ENCODE data around the gene GRK1. TPM values are rescaled to one million over a fixed set of nuclear protein-coding genes. Genes with fewer than 3 reads are reported as not detected.

The GRK1 gene
- polyA plus RNA-seq, 5 donors = 0.99 to 3.0 (median 1.5) TPM

DNA sequence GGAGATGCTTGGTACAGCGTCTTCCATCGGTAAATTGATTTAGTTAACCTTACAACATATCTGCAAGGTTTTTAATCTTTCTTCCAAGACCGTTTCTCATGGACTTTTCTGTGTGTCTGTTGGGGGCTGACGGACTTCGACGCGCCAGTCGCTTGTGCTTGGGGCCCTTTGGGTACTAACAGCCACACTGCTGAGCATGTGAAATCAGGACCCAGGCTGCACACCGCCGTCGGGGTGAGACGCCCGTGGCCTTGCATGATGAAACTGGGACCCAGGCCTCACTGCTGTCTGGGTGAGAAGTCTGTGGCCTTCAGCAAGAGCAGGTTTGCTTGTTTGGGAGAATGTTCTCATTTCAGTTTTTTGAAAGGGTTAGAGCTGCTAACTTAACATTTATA is 18.8 kb upstream of the GRK1 start:
- no peak for DNase-seq

DNA sequence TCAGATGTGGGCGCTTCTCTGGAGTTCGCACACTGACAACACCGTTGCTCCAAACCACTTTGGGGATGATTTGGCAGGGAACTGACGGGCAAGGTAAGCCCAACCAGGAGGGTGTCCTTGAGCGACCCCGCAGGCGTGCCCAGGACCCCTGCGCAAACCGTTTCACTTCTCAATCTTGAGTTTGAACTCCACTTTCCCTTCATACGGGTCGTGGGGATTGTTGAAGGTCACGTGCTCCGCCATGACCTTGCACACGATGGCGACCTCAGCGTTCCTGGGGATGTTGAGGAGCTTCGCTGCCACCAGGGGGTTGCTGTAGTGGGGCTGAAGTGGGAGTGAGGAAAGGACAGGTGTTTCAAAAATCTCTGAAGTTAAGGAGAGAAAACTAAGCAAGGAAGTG is 17.8 kb upstream of the GRK1 start:
- DNase-seq = no peak

DNA sequence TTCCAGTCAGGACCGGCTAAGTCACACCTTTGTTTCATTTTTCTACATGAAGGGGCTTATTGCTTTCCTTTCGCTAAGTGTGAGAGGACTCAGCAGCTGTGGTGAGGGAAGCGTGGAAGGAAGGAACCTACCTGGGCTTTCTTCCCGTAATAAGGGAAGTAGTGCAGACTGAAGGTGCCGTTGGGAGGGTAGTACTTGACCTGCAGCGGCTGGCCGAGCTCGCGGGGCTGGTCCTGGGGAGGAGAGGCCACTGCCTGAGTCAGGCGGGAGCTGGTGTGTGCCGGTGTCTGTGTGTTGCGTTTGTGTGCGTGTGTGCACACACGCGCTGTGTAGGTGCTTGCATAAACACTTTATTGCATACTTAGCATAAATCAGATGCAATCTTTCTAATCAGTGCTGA is 16.7 kb upstream of the GRK1 start:
- DNase-seq = no peak

GRCh38 chr13:113650731-113651148 is 16.3 kb upstream of the GRK1 start:
- no peak for DNase-seq

GRCh38 chr13:113651511-113652403 is 15.3 kb upstream of the GRK1 start:
- DNase-seq = no peak

DNA sequence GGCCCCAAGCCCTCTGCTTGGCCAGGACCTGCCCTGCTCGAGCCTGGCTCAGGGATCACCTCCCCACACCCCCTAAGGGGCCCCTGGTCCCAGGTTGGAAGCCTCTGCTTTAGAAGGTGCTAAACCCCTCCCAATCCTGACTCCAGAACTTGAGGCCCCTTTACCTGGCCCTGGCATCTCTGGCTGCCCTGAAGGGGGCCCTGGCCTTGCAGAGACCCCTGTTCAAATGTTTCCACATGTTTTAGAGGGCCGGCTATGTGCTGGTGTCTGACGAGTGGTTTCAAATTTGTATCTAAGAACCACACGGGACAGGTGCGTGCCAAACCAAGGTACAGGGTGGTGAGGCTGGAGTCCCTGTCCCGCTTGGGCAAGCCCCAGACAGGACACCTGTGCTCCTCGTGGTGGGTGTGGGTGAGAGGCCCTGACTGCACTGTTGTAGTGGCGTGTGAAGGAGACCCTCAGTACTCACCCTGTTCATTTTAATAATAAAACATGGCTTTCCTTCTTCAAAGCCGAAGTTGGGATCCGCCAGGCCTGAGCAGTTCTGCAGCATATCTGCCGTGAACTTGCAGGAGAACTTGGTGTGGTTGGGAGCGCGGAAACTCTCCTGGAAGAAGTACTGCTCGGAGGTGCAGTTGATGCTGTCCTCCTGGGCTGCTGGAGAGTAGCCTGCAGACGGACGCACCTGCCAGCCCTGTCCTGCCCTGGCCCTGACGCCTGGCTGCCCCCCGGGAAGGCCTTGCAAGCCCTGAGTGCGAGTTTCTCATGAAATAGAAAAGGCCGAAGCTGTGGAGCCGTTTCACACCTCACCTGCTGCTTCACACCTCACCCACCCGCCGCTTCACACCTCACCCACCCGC is 14.4 kb upstream of the GRK1 start:
- DNase-seq = no peak

DNA sequence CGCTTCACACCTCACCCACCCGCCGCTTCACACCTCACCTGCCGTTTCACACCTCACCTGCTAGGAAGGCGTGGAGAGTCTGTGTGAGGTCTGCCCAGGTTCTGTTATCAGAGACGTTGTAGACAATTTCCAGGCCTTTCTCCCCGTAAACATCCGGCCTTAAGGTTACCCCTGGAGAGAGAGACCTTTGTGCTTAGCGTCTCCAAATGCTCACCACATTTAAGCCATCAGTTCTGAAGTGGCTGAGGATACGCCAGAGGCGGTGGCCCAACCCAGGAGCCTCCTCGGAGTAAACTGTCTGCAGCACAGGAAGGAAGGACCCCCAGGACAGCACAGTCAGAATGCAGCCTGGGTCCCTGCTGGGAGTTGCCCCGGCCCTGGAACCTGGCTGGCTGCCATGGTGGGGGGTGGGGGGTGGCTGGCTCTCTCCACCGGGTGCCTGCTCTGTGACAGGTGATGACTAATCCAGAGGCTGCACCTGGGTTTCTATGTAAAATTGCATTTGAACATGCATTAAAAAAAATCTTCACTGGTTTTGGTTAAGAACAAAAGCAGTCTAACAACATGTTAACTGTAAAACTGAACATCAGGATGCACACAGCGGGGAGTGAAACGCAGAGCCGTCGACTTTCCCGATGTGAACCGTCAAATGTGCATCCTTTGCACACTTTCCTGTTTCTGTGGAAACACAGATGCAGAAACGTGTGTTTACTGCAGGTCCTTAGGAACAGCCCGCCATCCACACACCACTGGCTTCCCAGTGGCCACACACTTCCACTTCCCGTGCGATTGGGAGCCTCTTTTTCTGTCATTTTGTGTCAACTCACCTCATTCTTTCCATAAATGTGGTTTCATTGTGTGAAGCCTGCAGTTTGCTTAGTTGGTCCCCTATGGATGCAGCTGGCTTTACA is 13.5 kb upstream of the GRK1 start:
- DNase-seq = no peak

- no peak for DNase-seq
Observed at GRCh38 chr13:113654175-113654560, 12.9 kb upstream of the GRK1 start.

DNA sequence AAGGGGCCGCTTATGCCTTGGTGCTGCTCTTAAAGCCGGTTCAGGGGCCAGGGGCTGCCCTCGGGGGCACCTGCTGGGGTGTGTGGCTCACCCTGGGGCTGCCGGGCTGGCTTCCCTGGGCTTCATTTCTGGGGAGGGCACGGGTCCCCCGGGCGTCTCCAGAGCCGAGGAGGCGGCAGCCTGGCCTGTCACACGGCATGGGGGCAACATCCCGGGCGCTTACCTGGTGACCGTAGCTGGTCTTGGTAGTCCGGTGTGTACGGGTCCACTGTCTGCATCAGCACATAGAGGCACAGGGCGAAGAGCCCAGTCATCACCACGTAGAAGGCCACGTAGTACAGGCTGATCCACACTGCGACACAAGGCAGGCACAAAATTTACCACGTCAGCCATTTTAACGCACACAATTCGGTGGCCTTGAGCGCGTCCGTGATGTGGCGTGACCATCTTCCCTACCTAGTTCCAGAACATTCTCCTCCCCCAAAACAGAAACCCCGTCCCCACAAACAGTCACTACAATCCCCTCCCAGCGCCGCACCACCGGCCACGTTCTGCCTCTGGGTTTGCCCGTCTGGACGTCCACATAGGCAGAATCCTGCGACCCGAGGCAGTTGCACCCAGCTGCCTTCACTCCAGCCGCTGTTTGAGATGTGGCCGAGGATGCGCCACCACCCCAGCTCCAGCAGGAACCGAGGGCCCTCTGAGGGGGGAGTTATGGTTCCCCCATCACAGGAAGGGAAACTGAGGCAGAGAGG is 12.3 kb upstream of the GRK1 start:
- no peak for DNase-seq

- DNase-seq = no peak
Observed at GRCh38 chr13:113655346-113656002, 11.5 kb upstream of the GRK1 start.

DNA sequence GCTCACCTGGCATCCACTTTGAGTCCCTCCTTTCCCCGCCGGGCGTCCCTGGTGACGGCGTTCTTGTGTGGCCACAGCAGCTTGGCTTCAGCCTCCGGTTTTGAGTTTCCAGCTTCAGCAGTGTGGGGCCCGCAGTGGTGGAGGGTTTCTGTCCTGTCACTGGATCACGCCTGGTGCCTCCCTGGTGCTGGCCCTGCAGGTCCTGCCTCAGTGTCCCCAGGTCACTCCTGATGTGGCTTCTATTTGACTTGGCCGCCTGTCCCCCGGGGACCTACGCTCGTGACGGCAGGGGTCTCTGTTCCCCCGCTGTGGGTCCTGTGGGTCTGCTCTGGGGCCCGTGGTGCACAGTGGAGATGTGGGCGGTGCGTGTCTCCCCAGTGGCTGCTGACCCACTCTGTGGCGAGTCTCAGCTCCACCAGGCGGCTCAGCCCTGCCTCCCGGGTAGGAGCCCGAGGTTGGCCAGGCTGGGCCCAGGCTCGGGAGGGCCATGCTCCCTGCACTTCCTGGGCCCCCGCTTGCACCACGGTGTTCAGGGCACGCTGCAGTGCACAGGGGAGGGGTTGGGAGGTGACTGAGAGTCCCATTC is 10.9 kb upstream of the GRK1 start:
- no peak for DNase-seq

GRCh38 chr13:113656831-113657671 is 10.0 kb upstream of the GRK1 start:
- no peak for DNase-seq

GRCh38 chr13:113657851-113658741 is 8.9 kb upstream of the GRK1 start, which contains the start of gene ATP4B:
ATP4B (minus strand) TSS chr13:113658198; CDS start chr13:113658144, 54 bp downstream.
- no peak for DNase-seq

DNA sequence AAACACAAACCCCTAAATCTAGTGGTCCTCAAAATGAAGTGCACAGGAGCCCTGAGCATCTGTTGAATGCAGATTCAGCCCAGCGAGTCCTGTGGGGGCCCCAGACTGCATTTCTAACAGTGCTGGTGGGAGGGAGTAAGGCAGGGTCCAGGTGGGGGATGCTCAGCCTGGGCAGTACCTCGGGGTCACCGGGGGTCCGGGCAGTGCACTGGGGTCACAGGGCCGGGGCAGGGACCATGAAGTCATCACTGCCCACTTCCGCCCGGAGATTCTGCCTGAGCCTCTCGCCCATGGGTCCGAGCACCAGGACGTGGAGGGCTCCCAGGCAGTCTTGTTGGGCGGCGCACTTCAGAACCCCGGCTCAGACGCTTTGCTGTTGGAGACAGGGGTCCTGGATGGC is 8.2 kb upstream of the GRK1 start:
- no peak for DNase-seq

GRCh38 chr13:113659337-113659736 is 7.7 kb upstream of the GRK1 start:
- no peak for DNase-seq

GRCh38 chr13:113660066-113660465 is 7.0 kb upstream of the GRK1 start:
- DNase-seq = no peak

DNA sequence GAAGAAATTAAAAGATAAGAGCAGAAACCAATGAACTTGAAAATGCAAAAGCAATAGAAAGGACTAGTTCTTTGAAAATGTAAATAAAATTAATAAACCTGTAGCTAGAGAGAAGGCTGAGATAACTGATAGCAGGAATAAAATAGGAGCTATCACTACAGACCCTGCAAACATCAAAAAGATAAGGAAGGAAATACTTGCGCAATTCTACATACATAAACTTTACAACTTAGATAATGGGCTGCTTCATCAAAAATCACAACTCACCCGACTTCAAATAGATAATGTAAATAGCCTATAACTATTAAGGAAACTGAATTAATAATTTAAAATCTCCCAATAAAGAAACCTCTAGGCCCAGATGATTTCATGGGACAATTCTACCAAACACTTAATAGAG is 5.5 kb upstream of the GRK1 start:
- DNase-seq = no peak

DNA sequence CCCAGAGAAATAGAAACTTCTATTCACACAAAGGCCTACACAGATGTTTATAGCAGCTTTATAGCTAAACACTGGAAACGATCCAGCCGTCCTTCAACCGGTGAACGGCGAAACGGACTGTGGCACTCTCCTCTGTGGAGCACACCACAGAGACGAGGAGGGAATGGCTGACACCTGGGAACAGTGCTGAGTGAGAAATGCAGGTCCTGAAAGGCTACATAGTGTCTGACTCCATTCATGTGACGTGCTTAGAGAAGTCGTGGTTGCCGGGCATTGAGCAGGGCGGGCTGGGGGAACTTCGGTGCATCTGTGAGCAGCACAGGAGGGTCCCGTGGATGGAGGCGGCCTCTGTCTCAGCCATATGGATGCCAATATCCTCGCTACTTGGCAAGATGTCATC is 3.1 kb upstream of the GRK1 start:
- DNase-seq = no peak

All from right lung (tissue), 5 donors.